ENCODE results near the gene AKR7A2. TPM values are rescaled to one million over a fixed set of nuclear protein-coding genes. Genes with fewer than 3 reads are reported as not detected.
"Not testable (repeated sequence)": the region's sequence is repeated elsewhere in the genome, so short reads cannot be mapped to it uniquely, and the experiment has no call there.

The AKR7A2 gene
- total RNA-seq, 1 experiment from 2014 or later = 112 TPM

- in situ Hi-C loops (cut with HindIII; ENCODE audit: low pct_unique_long_range_greater_than_20kb, low sequenced_read_pairs) = no loop called here
- DNase-seq (ENCODE audit: low read depth) = no peak
Measured at GRCh38 chr1:19312782-19313635, 1.1 kb upstream of the AKR7A2 start.

- in situ Hi-C loops (cut with HindIII; ENCODE audit: low pct_unique_long_range_greater_than_20kb, low sequenced_read_pairs) = no loop called here
- no peak for DNase-seq (ENCODE audit: low read depth)
Measured at GRCh38 chr1:19311503-19311930, 427 bp downstream of the AKR7A2 start.

- no peak for DNase-seq (ENCODE audit: low read depth)
- in situ Hi-C loops (cut with HindIII; ENCODE audit: low pct_unique_long_range_greater_than_20kb, low sequenced_read_pairs) = no loop called here
Measured at GRCh38 chr1:19310720-19311502, 1.0 kb downstream of the AKR7A2 start.

GRCh38 chr1:19310061-19310460 lies 1.9 kb downstream of the AKR7A2 start:
- DNase-seq (ENCODE audit: low read depth) = no peak
- in situ Hi-C loops (cut with HindIII; ENCODE audit: low pct_unique_long_range_greater_than_20kb, low sequenced_read_pairs) = no loop called here

GRCh38 chr1:19309123-19309813 lies 2.7 kb downstream of the AKR7A2 start:
- in situ Hi-C loops (cut with HindIII; ENCODE audit: low pct_unique_long_range_greater_than_20kb, low sequenced_read_pairs) = no loop called here
- DNase-seq (ENCODE audit: low read depth) = peak; percentile 66

GRCh38 chr1:19308509-19308907 lies 3.4 kb downstream of the AKR7A2 start:
- in situ Hi-C loops (cut with HindIII; ENCODE audit: low pct_unique_long_range_greater_than_20kb, low sequenced_read_pairs) = no loop called here
- DNase-seq (ENCODE audit: low read depth) = no peak

- in situ Hi-C loops (cut with HindIII; ENCODE audit: low pct_unique_long_range_greater_than_20kb, low sequenced_read_pairs) = no loop called here
- DNase-seq (ENCODE audit: low read depth) = no peak
Measured at GRCh38 chr1:19307794-19308508, 4.0 kb downstream of the AKR7A2 start.

- in situ Hi-C loops (cut with HindIII; ENCODE audit: low pct_unique_long_range_greater_than_20kb, low sequenced_read_pairs) = no loop called here
- DNase-seq (ENCODE audit: low read depth) = no peak
Measured at GRCh38 chr1:19306941-19307340, 5.0 kb downstream of the AKR7A2 start.

- in situ Hi-C loops (cut with HindIII; ENCODE audit: low pct_unique_long_range_greater_than_20kb, low sequenced_read_pairs) = no loop called here
- DNase-seq (ENCODE audit: low read depth) = no peak
Measured at GRCh38 chr1:19305880-19306279, 6.1 kb downstream of the AKR7A2 start.

GRCh38 chr1:19304081-19304480 lies 7.9 kb downstream of the AKR7A2 start:
- in situ Hi-C loops (cut with HindIII; ENCODE audit: low pct_unique_long_range_greater_than_20kb, low sequenced_read_pairs); DNase-seq (ENCODE audit: low read depth): not testable (repeated sequence)

- in situ Hi-C loops (cut with HindIII; ENCODE audit: low pct_unique_long_range_greater_than_20kb, low sequenced_read_pairs) = no loop called here
- no peak for DNase-seq (ENCODE audit: low read depth)
Measured at GRCh38 chr1:19300211-19300610, 11.7 kb downstream of the AKR7A2 start.

GRCh38 chr1:19294638-19295037 lies 17.3 kb downstream of the AKR7A2 start:
- DNase-seq (ENCODE audit: low read depth) = no peak
- in situ Hi-C loops (cut with HindIII; ENCODE audit: low pct_unique_long_range_greater_than_20kb, low sequenced_read_pairs) = no loop called here

GRCh38 chr1:19289244-19289643 lies 22.7 kb downstream of the AKR7A2 start:
- no peak for DNase-seq (ENCODE audit: low read depth)
- in situ Hi-C loops (cut with HindIII; ENCODE audit: low pct_unique_long_range_greater_than_20kb, low sequenced_read_pairs) = no loop called here

- DNase-seq (ENCODE audit: low read depth); in situ Hi-C loops (cut with HindIII; ENCODE audit: low pct_unique_long_range_greater_than_20kb, low sequenced_read_pairs): not testable (repeated sequence)
Measured at GRCh38 chr1:19288324-19289241, 23.4 kb downstream of the AKR7A2 start, which contains the start of gene AKR7A3. AKR7A3 (minus strand) TSS chr1:19288770; CDS start chr1:19288709, 61 bp downstream.

GRCh38 chr1:19287436-19288185 lies 24.3 kb downstream of the AKR7A2 start:
- no peak for DNase-seq (ENCODE audit: low read depth)
- in situ Hi-C loops (cut with HindIII; ENCODE audit: low pct_unique_long_range_greater_than_20kb, low sequenced_read_pairs) = no loop called here

- in situ Hi-C loops (cut with HindIII; ENCODE audit: low pct_unique_long_range_greater_than_20kb, low sequenced_read_pairs); DNase-seq (ENCODE audit: low read depth): not testable (repeated sequence)
Measured at GRCh38 chr1:19285807-19286206, 26.1 kb downstream of the AKR7A2 start.

Measured in Caki2 (cell line).